Measurements from ENCODE around the gene SLC9A3. TPM values are rescaled to one million over a fixed set of nuclear protein-coding genes. Genes with fewer than 3 reads are reported as not detected.

The SLC9A3 gene
- polyA plus RNA-seq, 1 of the 3 experiments (the other 2 are of a cell fraction), result 1.9 TPM

GRCh38 chr5:476814-477175, 47.5 kb downstream of the SLC9A3 start:
- ChIA-PET CTCF (interaction anchor here (1.1 kb wide), 1 partner anchor 30 kb away, joined by 3 read pairs; no protein-coding TSS in a partner anchor), POLR2A (no interaction called here)
- Histone ChIP-seq H3K27me3 (ENCODE audit: insufficient read depth) (no peaks in the 10 kb centered on the region), H3K36me3 (replicated peaks in 1 of 2; ENCODE audit: control insufficient read depth in 1 of 2, insufficient read depth in 2 of 2, low read length in 1 of 2) (no peaks in the 10 kb centered on the region), H3K4me1 (ENCODE audit: control insufficient read depth in 1 of 2, insufficient read depth in 2 of 2, low read depth in 1 of 2, low read length in 1 of 2) (peaks cover 0 to 12% of the 10 kb centered on the region in 2 experiments; a peak in 1 of 4 replicates), H3K9me3 (no peaks in the 10 kb centered on the region), H4K20me1 (ENCODE audit: insufficient read depth) (peaks cover 6% of the 10 kb centered on the region), H3F3A (replicated peaks; ENCODE audit: insufficient read depth) (no peaks in the 10 kb centered on the region), H3K4me2 (no peak overlapping the region), H3K9ac (no peak overlapping the region), H3K27ac (ENCODE audit: low read depth in 2 of 2, low read length in 1 of 2) (no peak overlapping the region), H3K79me2 (ENCODE audit: insufficient read depth) (peaks cover 9% of the 10 kb centered on the region; the same call in 1 of the 2 replicates), H3K9me2 (no peaks in the 10 kb centered on the region), H3K4me3 (ENCODE audit: low read depth in 2 of 2, low read length in 1 of 2) (no peak overlapping the region), H2AFZ (ENCODE audit: low read depth) (no peak overlapping the region)
- 63% methylated on average over 8 of the region's 9 CpGs for WGBS (ENCODE audit: low lambda C conversion rate)
- TF ChIP-seq FOSL2 (IDR thresholded peaks at IDR 0.05; ENCODE audit: borderline replicate concordance, low read depth) (no peak), USF2 (IDR thresholded peaks at IDR 0.05; ENCODE audit: borderline replicate concordance, low read depth, low read length) (no peak), SIN3A (IDR thresholded peaks at IDR 0.05; ENCODE audit: borderline replicate concordance, low read depth, low read length) (no peak), CHD2 (IDR thresholded peaks at IDR 0.05; ENCODE audit: low read length, partially characterized antibody) (no peak), EP300 (IDR thresholded peaks at IDR 0.05; ENCODE audit: borderline replicate concordance in 1 of 2, low read depth in 1 of 2, low read length in 1 of 2) (no peak), RAD21 (IDR thresholded peaks at IDR 0.05; ENCODE audit: low read length) (no peak), MXI1 (IDR thresholded peaks at IDR 0.05; ENCODE audit: low read depth, low read length) (no peak), SMC3 (IDR thresholded peaks at IDR 0.05; ENCODE audit: low read depth, low read length) (no peak), JUND (IDR thresholded peaks at IDR 0.05) (no peak), NRF1 (IDR thresholded peaks at IDR 0.05; ENCODE audit: low read depth, low read length) (no peak), GATA2 (CRISPR knock-in tag; IDR thresholded peaks at IDR 0.05) (no peak), FOXM1 (IDR thresholded peaks at IDR 0.05; ENCODE audit: low read depth) (no peak), ELF1 (IDR thresholded peaks at IDR 0.05) (no peak), RCOR1 (IDR thresholded peaks at IDR 0.05; ENCODE audit: low read length) (no peak), NFIC (IDR thresholded peaks at IDR 0.05; ENCODE audit: borderline replicate concordance) (no peak), POLR2AphosphoS5 (IDR thresholded peaks at IDR 0.05; ENCODE audit: low read depth, low read length) (no peak), MAX (IDR thresholded peaks at IDR 0.05; ENCODE audit: low read depth) (no peak), ZBTB33 (IDR thresholded peaks at IDR 0.05; ENCODE audit: borderline replicate concordance, low read depth) (no peak), PBX3 (IDR thresholded peaks at IDR 0.05) (no peak)
- DNase-seq, result no peak
